WTC11 (cell line): ENCODE results near the gene NALCN. TPM values are rescaled to one million over a fixed set of nuclear protein-coding genes. Genes with fewer than 3 reads are reported as not detected.

Experiments
- ATAC-seq: fragments of 200-7000 bp; cut with Tn5 transposase; 2 replicates; pipeline ENCODE4 v1.10.0; 2021; ENCODE audit warnings: mild to moderate bottlenecking, moderate library complexity
- CTCF ChIA-PET: fragments of 300-600 bp; sonication (Branson Sonifier 250); formaldehyde crosslinking; loops from one replicate; lab custom pipeline; 2021; ENCODE audit warnings: antibody characterized with exemption; lab: Charles Lee
- POLR2A ChIA-PET: fragments of 350-600 bp; sonication (Branson Sonifier 250); formaldehyde crosslinking; loops from one replicate; lab custom pipeline; 2021; ENCODE audit warnings: antibody characterized with exemption; lab: Charles Lee
- DNase-seq: peaks from one replicate; pipeline ENCODE4 v3.0.0; 2021; ENCODE audit warnings: low spot score
- H3K27ac Mint-ChIP-seq: 2 replicates; pipeline ENCODE4 v1.8.0; 2021; ENCODE audit warnings: mixed read lengths
- H3K27me3 Mint-ChIP-seq: 2 replicates; pipeline ENCODE4 v1.8.0; 2021; ENCODE audit warnings: low read depth, mild to moderate bottlenecking, moderate library complexity, mixed read lengths
- H3K36me3 Mint-ChIP-seq: 2 replicates; pipeline ENCODE4 v1.8.0; 2021; ENCODE audit warnings: mixed read lengths
- H3K4me1 Mint-ChIP-seq: 2 replicates; pipeline ENCODE4 v1.8.0; 2022; ENCODE audit warnings: mixed read lengths
- H3K4me3 Mint-ChIP-seq: 2 replicates; pipeline ENCODE4 v1.8.0; 2021; ENCODE audit warnings: mild to moderate bottlenecking, moderate library complexity, mixed read lengths
- H3K9me3 Mint-ChIP-seq: 2 replicates; pipeline ENCODE4 v1.8.0; 2021; ENCODE audit warnings: mixed read lengths
- ATF6 ChIP-seq: sonication (generic); formaldehyde crosslinking; IDR thresholded peaks from 2 replicates; pipeline ENCODE4 v1.8.1; 2023; ENCODE audit warnings: mild to moderate bottlenecking, missing genetic modification reagents
- E2F5 ChIP-seq: sonication (generic); formaldehyde crosslinking; IDR thresholded peaks from 2 replicates; pipeline ENCODE4 v1.8.1; 2022; ENCODE audit warnings: mild to moderate bottlenecking, moderate library complexity, missing genetic modification reagents
- IRF2 ChIP-seq: sonication (generic); formaldehyde crosslinking; IDR thresholded peaks from 2 replicates; pipeline ENCODE4 v1.8.0; 2022; ENCODE audit warnings: low read depth, missing genetic modification reagents, borderline replicate concordance
- MAX ChIP-seq: sonication (generic); formaldehyde crosslinking; IDR thresholded peaks from 2 replicates; pipeline ENCODE4 v1.8.0; 2022; ENCODE audit warnings: mild to moderate bottlenecking, missing genetic modification reagents
- PRDM15 ChIP-seq: sonication (generic); formaldehyde crosslinking; IDR thresholded peaks from 2 replicates; pipeline ENCODE4 v1.8.0; 2022; ENCODE audit warnings: missing genetic modification reagents
- PREB ChIP-seq: sonication (generic); formaldehyde crosslinking; IDR thresholded peaks from 2 replicates; pipeline ENCODE4 v1.8.1; 2022; ENCODE audit warnings: mild to moderate bottlenecking, missing genetic modification reagents, moderate library complexity, borderline replicate concordance
- RELA ChIP-seq: sonication (generic); formaldehyde crosslinking; IDR thresholded peaks from 2 replicates; pipeline ENCODE4 v1.8.1; 2022; ENCODE audit warnings: missing genetic modification reagents, mild to moderate bottlenecking, borderline replicate concordance
- SOX15 ChIP-seq: fragments of 250-450 bp; sonication (Bioruptor Pico); IDR thresholded peaks from 2 replicates; pipeline ENCODE4 v1.9.0; 2021; ENCODE audit warnings: mild to moderate bottlenecking
- SP1 ChIP-seq: sonication (generic); formaldehyde crosslinking; conservative IDR thresholded peaks from 2 replicates; pipeline ENCODE4 v1.8.1; 2022; ENCODE audit warnings: missing genetic modification reagents
- ZMAT4 ChIP-seq: fragments of 250-450 bp; sonication (Bioruptor Pico); IDR thresholded peaks from 2 replicates; pipeline ENCODE4 v1.9.0; 2021; ENCODE audit warnings: mild to moderate bottlenecking
- total RNA-seq: library from RNA; stranded (reverse); gene quantifications from 3 replicates; pipeline ENCODE4 v1.2.3, GENCODE V29; 2021
- TF ChIP-seq, protein P1 (sequence below): sonication (generic); formaldehyde crosslinking; conservative IDR thresholded peaks from 2 replicates; pipeline ENCODE4 v1.8.1; 2023; ENCODE audit warnings: mild to moderate bottlenecking, low read depth, missing genetic modification reagents, moderate library complexity
- TF ChIP-seq, protein P2 (sequence below): sonication (generic); formaldehyde crosslinking; IDR thresholded peaks from 2 replicates; pipeline ENCODE4 v1.8.1; 2022; ENCODE audit warnings: low read depth, mild to moderate bottlenecking, moderate library complexity, missing genetic modification reagents, borderline replicate concordance
- TF ChIP-seq, protein P3 (sequence below): sonication (generic); formaldehyde crosslinking; IDR thresholded peaks from 2 replicates; pipeline ENCODE4 v1.8.1; 2022; ENCODE audit warnings: low read depth, missing genetic modification reagents, borderline replicate concordance

Gene NALCN
- total RNA-seq, 1 experiment from 2014 or later, result 0.33 TPM

- ATAC-seq, result no peak
- Mint-ChIP-seq H3K4me3 (no peak overlapping the region), H3K4me1 (no peaks in the 10 kb centered on the region), H3K27ac (no peak overlapping the region), H3K9me3 (no peaks in the 10 kb centered on the region), H3K27me3 (no peaks in the 10 kb centered on the region), H3K36me3 (no peaks in the 10 kb centered on the region)
- DNase-seq, result no peak
- TF ChIP-seq SOX15 (CRISPR knock-in tag), result no peak
- TF ChIP-seq IRF2 (CRISPR knock-in tag), result no peak
- TF ChIP-seq SP1, result no peak
- no peak for TF ChIP-seq MAX (CRISPR knock-in tag)
- TF ChIP-seq, protein P1, sequence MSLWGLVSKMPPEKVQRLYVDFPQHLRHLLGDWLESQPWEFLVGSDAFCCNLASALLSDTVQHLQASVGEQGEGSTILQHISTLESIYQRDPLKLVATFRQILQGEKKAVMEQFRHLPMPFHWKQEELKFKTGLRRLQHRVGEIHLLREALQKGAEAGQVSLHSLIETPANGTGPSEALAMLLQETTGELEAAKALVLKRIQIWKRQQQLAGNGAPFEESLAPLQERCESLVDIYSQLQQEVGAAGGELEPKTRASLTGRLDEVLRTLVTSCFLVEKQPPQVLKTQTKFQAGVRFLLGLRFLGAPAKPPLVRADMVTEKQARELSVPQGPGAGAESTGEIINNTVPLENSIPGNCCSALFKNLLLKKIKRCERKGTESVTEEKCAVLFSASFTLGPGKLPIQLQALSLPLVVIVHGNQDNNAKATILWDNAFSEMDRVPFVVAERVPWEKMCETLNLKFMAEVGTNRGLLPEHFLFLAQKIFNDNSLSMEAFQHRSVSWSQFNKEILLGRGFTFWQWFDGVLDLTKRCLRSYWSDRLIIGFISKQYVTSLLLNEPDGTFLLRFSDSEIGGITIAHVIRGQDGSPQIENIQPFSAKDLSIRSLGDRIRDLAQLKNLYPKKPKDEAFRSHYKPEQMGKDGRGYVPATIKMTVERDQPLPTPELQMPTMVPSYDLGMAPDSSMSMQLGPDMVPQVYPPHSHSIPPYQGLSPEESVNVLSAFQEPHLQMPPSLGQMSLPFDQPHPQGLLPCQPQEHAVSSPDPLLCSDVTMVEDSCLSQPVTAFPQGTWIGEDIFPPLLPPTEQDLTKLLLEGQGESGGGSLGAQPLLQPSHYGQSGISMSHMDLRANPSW (CRISPR knock-in tag), result no peak
- no peak for TF ChIP-seq RELA (CRISPR knock-in tag)
- TF ChIP-seq, protein P2, sequence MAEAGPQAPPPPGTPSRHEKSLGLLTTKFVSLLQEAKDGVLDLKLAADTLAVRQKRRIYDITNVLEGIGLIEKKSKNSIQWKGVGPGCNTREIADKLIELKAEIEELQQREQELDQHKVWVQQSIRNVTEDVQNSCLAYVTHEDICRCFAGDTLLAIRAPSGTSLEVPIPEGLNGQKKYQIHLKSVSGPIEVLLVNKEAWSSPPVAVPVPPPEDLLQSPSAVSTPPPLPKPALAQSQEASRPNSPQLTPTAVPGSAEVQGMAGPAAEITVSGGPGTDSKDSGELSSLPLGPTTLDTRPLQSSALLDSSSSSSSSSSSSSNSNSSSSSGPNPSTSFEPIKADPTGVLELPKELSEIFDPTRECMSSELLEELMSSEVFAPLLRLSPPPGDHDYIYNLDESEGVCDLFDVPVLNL (CRISPR knock-in tag), result no peak
- TF ChIP-seq ATF6 (CRISPR knock-in tag), result no peak
- TF ChIP-seq, protein P3, sequence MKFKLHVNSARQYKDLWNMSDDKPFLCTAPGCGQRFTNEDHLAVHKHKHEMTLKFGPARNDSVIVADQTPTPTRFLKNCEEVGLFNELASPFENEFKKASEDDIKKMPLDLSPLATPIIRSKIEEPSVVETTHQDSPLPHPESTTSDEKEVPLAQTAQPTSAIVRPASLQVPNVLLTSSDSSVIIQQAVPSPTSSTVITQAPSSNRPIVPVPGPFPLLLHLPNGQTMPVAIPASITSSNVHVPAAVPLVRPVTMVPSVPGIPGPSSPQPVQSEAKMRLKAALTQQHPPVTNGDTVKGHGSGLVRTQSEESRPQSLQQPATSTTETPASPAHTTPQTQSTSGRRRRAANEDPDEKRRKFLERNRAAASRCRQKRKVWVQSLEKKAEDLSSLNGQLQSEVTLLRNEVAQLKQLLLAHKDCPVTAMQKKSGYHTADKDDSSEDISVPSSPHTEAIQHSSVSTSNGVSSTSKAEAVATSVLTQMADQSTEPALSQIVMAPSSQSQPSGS (CRISPR knock-in tag), result no peak
- no peak for TF ChIP-seq E2F5 (CRISPR knock-in tag)
- TF ChIP-seq PRDM15 (CRISPR knock-in tag), result no peak
- TF ChIP-seq PREB (CRISPR knock-in tag), result no peak
- no peak for TF ChIP-seq ZMAT4 (CRISPR knock-in tag)
- ChIA-PET POLR2A (no interaction called here), CTCF (no interaction called here)
Observed at GRCh38 chr13:101300531-101300930, 115.8 kb downstream of the NALCN start.
